GM21390 (cell line): ENCODE measurements around the gene SYNRG.

ENCODE experiments used
- ATAC-seq: cut with Tn5 transposase; IDR thresholded peaks from one replicate; pipeline ENCODE4 v1.9.1; 2021; ENCODE audit not compliant: unreplicated experiment

Gene SYNRG

GRCh38 chr17:37476431-37477120 lies 132.6 kb downstream of the SYNRG start:
- ATAC-seq = no peak

- ATAC-seq = no peak
These were observed 133.3 kb downstream of the SYNRG start for GRCh38 chr17:37475731-37476420.

- ATAC-seq = no peak
These were observed 139.0 kb downstream of the SYNRG start for GRCh38 chr17:37470181-37470580.

GRCh38 chr17:37466471-37466870 lies 142.7 kb downstream of the SYNRG start:
- ATAC-seq = no peak

GRCh38 chr17:37465069-37465616 lies 144.1 kb downstream of the SYNRG start:
- no peak for ATAC-seq
